Measurements from ENCODE around the gene ALKBH2. TPM values are rescaled to one million over a fixed set of nuclear protein-coding genes. Genes with fewer than 3 reads are reported as not detected.

The ALKBH2 gene
- total RNA-seq (2014; rRNA removed; shearing (Covaris generic)) (15.9 and 16.4 TPM in 2 replicates), polyA plus RNA-seq (2016; fragmentation: Nextera tagmentation; extraction: Ambion mirVana) (34.4 and 35.9 TPM in 2 replicates)
- long read RNA-seq, transcript ALKBH2-201 (4 exons, 1,030 nt): major isoform, 5 of 21 reads
- long read RNA-seq, transcript ALKBH2-202 (4 exons, 1,159 nt): major isoform, 5 of 21 reads
- long read RNA-seq, partial matches to known transcripts: 7 of 21 reads
- long read RNA-seq, other reads (novel, unspliced or antisense): 2 of 21 reads

- Histone ChIP-seq H3F3A (replicated peaks; ENCODE audit: low read depth) (no peaks in the 10 kb centered on the region), H4K20me1 (replicated peaks; ENCODE audit: insufficient read depth) (no peaks in the 10 kb centered on the region), H3K36me3 (ENCODE audit: insufficient read depth) (0 out of 2 replicates have a peak, but pooled peaks cover under 1% of the 10 kb centered on the region), H3K4me3 (peak within 1 kb of the TSS; percentile 52), H3K4me2 (peak within 1 kb of the TSS; percentile 76), H2AFZ (peak within 1 kb of the TSS; percentile 99), H3K9me2 (ENCODE audit: insufficient read depth) (peaks cover 2% of the 10 kb centered on the region; the same call in 1 of the 2 replicates), H3K4me1 (ENCODE audit: insufficient read depth) (0 out of 2 replicates have a peak, but pooled peaks cover 8% of the 10 kb centered on the region), H3K27ac (ENCODE audit: low read depth) (no peak within 1 kb of the TSS), H3K79me2 (replicated peaks; ENCODE audit: insufficient read depth) (peaks cover 9% of the 10 kb centered on the region), H3K27me3 (ENCODE audit: insufficient read depth) (peaks cover 6% of the 10 kb centered on the region)
- Mint-ChIP-seq H3K27ac (peak within 1 kb of the TSS; percentile 82), H3K9me3 (no peaks in the 10 kb centered on the region), H3K4me1 (peaks cover 10% of the 10 kb centered on the region), H3K4me3 (peak within 1 kb of the TSS; percentile 73), H3K36me3 (ENCODE audit: low read depth) (peaks cover 41% of the 10 kb centered on the region), H3K27me3 (ENCODE audit: insufficient read depth, low read depth, poor library complexity) (peaks cover 17% of the 10 kb centered on the region)
- peak; percentile 95 for DNase-seq (ENCODE audit: low spot score)
- TF ChIP-seq, protein P1, sequence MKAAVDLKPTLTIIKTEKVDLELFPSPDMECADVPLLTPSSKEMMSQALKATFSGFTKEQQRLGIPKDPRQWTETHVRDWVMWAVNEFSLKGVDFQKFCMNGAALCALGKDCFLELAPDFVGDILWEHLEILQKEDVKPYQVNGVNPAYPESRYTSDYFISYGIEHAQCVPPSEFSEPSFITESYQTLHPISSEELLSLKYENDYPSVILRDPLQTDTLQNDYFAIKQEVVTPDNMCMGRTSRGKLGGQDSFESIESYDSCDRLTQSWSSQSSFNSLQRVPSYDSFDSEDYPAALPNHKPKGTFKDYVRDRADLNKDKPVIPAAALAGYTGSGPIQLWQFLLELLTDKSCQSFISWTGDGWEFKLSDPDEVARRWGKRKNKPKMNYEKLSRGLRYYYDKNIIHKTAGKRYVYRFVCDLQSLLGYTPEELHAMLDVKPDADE (IDR thresholded peaks at IDR 0.05): peak; percentile 60; the same call in 1 of the 2 replicates
- peak; percentile 95 for TF ChIP-seq CREB1 (CRISPR knock-in tag; IDR thresholded peaks at IDR 0.05; ENCODE audit: low read depth)
- TF ChIP-seq JUNB (IDR thresholded peaks at IDR 0.05; ENCODE audit: unreplicated experiment): no peak
- peak; percentile 87 for TF ChIP-seq POLR2AphosphoS5 (IDR thresholded peaks at IDR 0.05; ENCODE audit: low read depth)
- TF ChIP-seq EZH2phosphoT487 (IDR thresholded peaks at IDR 0.05; ENCODE audit: unreplicated experiment): no peak
- peak; percentile 13 for TF ChIP-seq REST (IDR thresholded peaks at IDR 0.05; ENCODE audit: unreplicated experiment)
- TF ChIP-seq, protein P2, sequence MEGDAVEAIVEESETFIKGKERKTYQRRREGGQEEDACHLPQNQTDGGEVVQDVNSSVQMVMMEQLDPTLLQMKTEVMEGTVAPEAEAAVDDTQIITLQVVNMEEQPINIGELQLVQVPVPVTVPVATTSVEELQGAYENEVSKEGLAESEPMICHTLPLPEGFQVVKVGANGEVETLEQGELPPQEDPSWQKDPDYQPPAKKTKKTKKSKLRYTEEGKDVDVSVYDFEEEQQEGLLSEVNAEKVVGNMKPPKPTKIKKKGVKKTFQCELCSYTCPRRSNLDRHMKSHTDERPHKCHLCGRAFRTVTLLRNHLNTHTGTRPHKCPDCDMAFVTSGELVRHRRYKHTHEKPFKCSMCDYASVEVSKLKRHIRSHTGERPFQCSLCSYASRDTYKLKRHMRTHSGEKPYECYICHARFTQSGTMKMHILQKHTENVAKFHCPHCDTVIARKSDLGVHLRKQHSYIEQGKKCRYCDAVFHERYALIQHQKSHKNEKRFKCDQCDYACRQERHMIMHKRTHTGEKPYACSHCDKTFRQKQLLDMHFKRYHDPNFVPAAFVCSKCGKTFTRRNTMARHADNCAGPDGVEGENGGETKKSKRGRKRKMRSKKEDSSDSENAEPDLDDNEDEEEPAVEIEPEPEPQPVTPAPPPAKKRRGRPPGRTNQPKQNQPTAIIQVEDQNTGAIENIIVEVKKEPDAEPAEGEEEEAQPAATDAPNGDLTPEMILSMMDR (conservative IDR thresholded peaks at IDR 0.05; ENCODE audit: low read depth in 2 of 2): peak; percentile 76 to 99
- peak; percentile 36 for ATAC-seq
Observed at GRCh38 chr12:109093022-109093918, at the start of gene ALKBH2. Gene ALKBH2 (minus strand): TSS chr12:109093472. CDS start chr12:109092786, 686 bp downstream.
